CD4-positive, alpha-beta T cell (primary cell): ENCODE data around the gene ANKK1. TPM values are rescaled to one million over a fixed set of nuclear protein-coding genes. Genes with fewer than 3 reads are reported as not detected.
A peak's percentile ranks its signal among the peaks of the same experiment; 100 is the strongest.

ENCODE experiments used
- ATAC-seq: fragments of 200-7000 bp; cut with Tn5 transposase; one replicate; pipeline ENCODE4 v1.10.0; 2022; ENCODE audit warnings: mild to moderate bottlenecking; ENCODE audit not compliant: poor library complexity
- CTCF ChIA-PET: fragments of 350-600 bp; sonication (Branson Sonifier 250); formaldehyde crosslinking; loops from one replicate; lab custom pipeline; 2021; ENCODE audit warnings: antibody characterized with exemption, inconsistent platforms; lab: Charles Lee
- POLR2A ChIA-PET: fragments of 350-600 bp; sonication (Branson Sonifier 250); formaldehyde crosslinking; loops from one replicate; lab custom pipeline; 2021; ENCODE audit warnings: antibody characterized with exemption, inconsistent platforms; lab: Charles Lee
- DNase-seq, 14 experiments: peaks; one replicate each; pipeline ENCODE4 v3.0.0-alpha.2; 2013 to 2020; ENCODE audit warnings: mixed read lengths in 2 of 14
- H3K27ac ChIP-seq, 2 donors: one replicate each; pipeline versions ENCODE4 v1.5.1 to v1.7.0; 2013; ENCODE audit warnings: low read length in 2 of 2, low read depth in 1 of 2, mild to moderate bottlenecking in 1 of 2
- H3K27me3 ChIP-seq, 2 experiments: 1 replicate in 1 of 2; 2 replicates in 1 of 2; pipeline versions ENCODE4 v1.6.1 to v1.7.0; 2013; ENCODE audit warnings: low read length in 2 of 2, control low read depth in 1 of 2, mild to moderate bottlenecking in 1 of 2, moderate library complexity in 1 of 2; ENCODE audit not compliant: insufficient read depth in 2 of 2, control insufficient read depth in 1 of 2
- H3K36me3 ChIP-seq: one replicate; pipeline ENCODE4 v1.6.1; 2013; ENCODE audit warnings: low read length, control low read depth; ENCODE audit not compliant: insufficient read depth
- H3K4me1 ChIP-seq: one replicate; pipeline ENCODE4 v1.6.1; 2013; ENCODE audit warnings: low read length, control low read depth; ENCODE audit not compliant: insufficient read depth
- H3K4me3 ChIP-seq: one replicate; pipeline ENCODE4 v1.5.1; 2013; ENCODE audit warnings: mild to moderate bottlenecking, low read length, moderate library complexity
- H3K9me3 ChIP-seq, 2 experiments: 1 replicate in 1 of 2; 2 replicates in 1 of 2; pipeline versions ENCODE4 v1.6.1 to v1.7.0; 2013; ENCODE audit warnings: low read length in 2 of 2, mild to moderate bottlenecking in 2 of 2, control low read depth in 1 of 2, moderate library complexity in 1 of 2; ENCODE audit not compliant: control insufficient read depth in 1 of 2, insufficient read depth in 1 of 2
- H3K27ac Mint-ChIP-seq: one replicate; pipeline ENCODE4 v1.8.0; 2020; ENCODE audit warnings: mixed read lengths
- H3K27me3 Mint-ChIP-seq: one replicate; pipeline ENCODE4 v1.8.0; 2021; ENCODE audit warnings: mixed read lengths
- H3K36me3 Mint-ChIP-seq: one replicate; pipeline ENCODE4 v1.8.0; 2021; ENCODE audit warnings: low read depth, mixed read lengths
- H3K4me1 Mint-ChIP-seq: one replicate; pipeline ENCODE4 v1.8.0; 2021; ENCODE audit warnings: low read depth, mixed read lengths
- H3K4me3 Mint-ChIP-seq: one replicate; pipeline ENCODE4 v1.8.0; 2020; ENCODE audit warnings: mild to moderate bottlenecking, mixed read lengths
- H3K9me3 Mint-ChIP-seq: one replicate; pipeline ENCODE4 v1.8.0; 2020; ENCODE audit warnings: mixed read lengths
- CTCF ChIP-seq: fragments of 200-600 bp; IDR thresholded peaks from one replicate; pipeline ENCODE4 v1.8.0; 2022; ENCODE audit warnings: antibody characterized with exemption, mild to moderate bottlenecking
- intact Hi-C, 2 experiments: fragments of 100-400 bp; cut with DNase I in 1 of 2; cut with micrococcal nuclease in 1 of 2; formaldehyde crosslinking; loops; one replicate each; pipeline versions ENCODE4 v1.15.1 to v1.9.0; 2023 to 2025; cut with DNase I, micrococcal nuclease
- polyA plus RNA-seq, 2 donors: library from polyadenylated mRNA; unstranded; fragments of 120-200 nt; gene quantifications; one replicate each; pipeline ENCODE4 v1.2.1, GENCODE V29; 2013
- total RNA-seq, 174 experiments: library from RNA in 2 of 174; stranded (reverse) in 2 of 174; gene quantifications; one replicate each; pipeline ENCODE4 v1.2.3 and lab custom pipeline; 2021 to 2026

Gene ANKK1
- total RNA-seq (1 to 10 TPM; 1.2 to 1.6 TPM), total RNA-seq (lab: John Stamatoyannopoulos, UW) (0 to 8.2 (median 2.2) reads per million in 172 experiments)
- 1.3 TPM for polyA plus RNA-seq (2013, experiment 1 of 2)
- polyA plus RNA-seq (2013, experiment 2 of 2) = 1.2 TPM

- H3K4me1 ChIP-seq = peaks cover 7% of the 10 kb centered on the region
- no peak for ATAC-seq
- H3K27ac Mint-ChIP-seq = no peak within 1 kb of the TSS
Measured at GRCh38 chr11:113387605-113388211, at the start of gene ANKK1. Gene ANKK1, plus strand, starts transcription at chr11:113387779. Its CDS starts 106 bp downstream, at chr11:113387885.

GRCh38 chr11:113338730-113339129 lies 48.8 kb upstream of the ANKK1 start:
- intact Hi-C loops = no loop called here
- Mint-ChIP-seq H3K27ac (no peak overlapping the region), H3K27me3 (no peaks in the 10 kb centered on the region), H3K4me3 (no peak overlapping the region), H3K36me3 (peaks cover 100% of the 10 kb centered on the region), H3K4me1 (no peaks in the 10 kb centered on the region), H3K9me3 (no peaks in the 10 kb centered on the region)
- Histone ChIP-seq H3K4me1 (no peaks in the 10 kb centered on the region), H3K4me3 (no peak overlapping the region), H3K27me3 (no peaks in the 10 kb centered on the region), H3K9me3 (no peaks in the 10 kb centered on the region), H3K27ac (no peak overlapping the region), H3K36me3 (peaks cover 68% of the 10 kb centered on the region)
- ChIA-PET CTCF (no interaction called here), POLR2A (no interaction called here)
- ATAC-seq = no peak
- no peak for TF ChIP-seq CTCF
- no peak for DNase-seq

More at GRCh38 chr11:113387605-113388211, at the start of gene ANKK1:
- Histone ChIP-seq H3K27me3 (peaks cover 20 to 26% of the 10 kb centered on the region in 2 experiments), H3K36me3 (no peaks in the 10 kb centered on the region), H3K4me3 (no peak within 1 kb of the TSS), H3K9me3 (peaks cover 0 to 7% of the 10 kb centered on the region in 2 experiments), H3K27ac (no peak within 1 kb of the TSS)
- TF ChIP-seq CTCF = no peak
- Mint-ChIP-seq H3K27me3 (peaks cover 5% of the 10 kb centered on the region), H3K9me3 (no peaks in the 10 kb centered on the region), H3K4me1 (no peaks in the 10 kb centered on the region), H3K4me3 (no peak within 1 kb of the TSS), H3K36me3 (peaks cover 10% of the 10 kb centered on the region)
- peak in 1 of 14 experiments; percentile 4 for DNase-seq
- intact Hi-C loops = no loop called here
- ChIA-PET CTCF (no interaction called here), POLR2A (interaction anchor here (1.4 kb wide), 1 partner anchor 11 kb away, joined by 3 read pairs; no protein-coding TSS in a partner anchor)

GRCh38 chr11:113339929-113340589 lies 47.5 kb upstream of the ANKK1 start:
- CTCF ChIA-PET = no interaction called here
- ATAC-seq (no peak), DNase-seq (no peak)
- H3K9me3 ChIP-seq = no peaks in the 10 kb centered on the region
- H3K27ac ChIP-seq = no peak overlapping the region
- H3K27ac Mint-ChIP-seq = no peak overlapping the region
- H3K27me3 ChIP-seq = no peaks in the 10 kb centered on the region
- peaks cover 98% of the 10 kb centered on the region for H3K36me3 Mint-ChIP-seq
- H3K4me1 Mint-ChIP-seq = no peaks in the 10 kb centered on the region
- H3K4me3 Mint-ChIP-seq = no peak overlapping the region
- intact Hi-C loops = no loop called here
- H3K36me3 ChIP-seq = peaks cover 70% of the 10 kb centered on the region
- no peak overlapping the region for H3K4me3 ChIP-seq
- TF ChIP-seq CTCF = no peak
- H3K27me3 Mint-ChIP-seq = no peaks in the 10 kb centered on the region
- no peaks in the 10 kb centered on the region for H3K4me1 ChIP-seq
- POLR2A ChIA-PET = no interaction called here
- no peaks in the 10 kb centered on the region for H3K9me3 Mint-ChIP-seq
